Dendritic cell treated with granulocyte-macrophage colony-stimulating factor and Interleukin-4, amounts not matched to agents 40 ng/mL and 50 ng/mL, for 4 days (primary cell): ENCODE measurements around the gene DTNA.

Experiments used
- H3K27ac Mint-ChIP-seq: one replicate; pipeline ENCODE4 v1.8.0; 2022; ENCODE audit warnings: mild to moderate bottlenecking, mixed read lengths
- H3K27me3 Mint-ChIP-seq: one replicate; pipeline ENCODE4 v1.8.0; 2022; ENCODE audit warnings: mild to moderate bottlenecking, mixed read lengths
- H3K36me3 Mint-ChIP-seq: one replicate; pipeline ENCODE4 v1.8.0; 2022; ENCODE audit warnings: low read depth, mixed read lengths
- H3K4me1 Mint-ChIP-seq: one replicate; pipeline ENCODE4 v1.8.0; 2022; ENCODE audit warnings: low read depth, mixed read lengths
- H3K4me3 Mint-ChIP-seq: one replicate; pipeline ENCODE4 v1.8.0; 2022; ENCODE audit warnings: mild to moderate bottlenecking, moderate library complexity, mixed read lengths
- H3K9me3 Mint-ChIP-seq: one replicate; pipeline ENCODE4 v1.8.0; 2022; ENCODE audit warnings: mixed read lengths
- intact Hi-C: fragments of 100-400 bp; cut with micrococcal nuclease; formaldehyde crosslinking; loops from one replicate; pipeline ENCODE4 v1.15.0; 2022

Gene DTNA

DNA sequence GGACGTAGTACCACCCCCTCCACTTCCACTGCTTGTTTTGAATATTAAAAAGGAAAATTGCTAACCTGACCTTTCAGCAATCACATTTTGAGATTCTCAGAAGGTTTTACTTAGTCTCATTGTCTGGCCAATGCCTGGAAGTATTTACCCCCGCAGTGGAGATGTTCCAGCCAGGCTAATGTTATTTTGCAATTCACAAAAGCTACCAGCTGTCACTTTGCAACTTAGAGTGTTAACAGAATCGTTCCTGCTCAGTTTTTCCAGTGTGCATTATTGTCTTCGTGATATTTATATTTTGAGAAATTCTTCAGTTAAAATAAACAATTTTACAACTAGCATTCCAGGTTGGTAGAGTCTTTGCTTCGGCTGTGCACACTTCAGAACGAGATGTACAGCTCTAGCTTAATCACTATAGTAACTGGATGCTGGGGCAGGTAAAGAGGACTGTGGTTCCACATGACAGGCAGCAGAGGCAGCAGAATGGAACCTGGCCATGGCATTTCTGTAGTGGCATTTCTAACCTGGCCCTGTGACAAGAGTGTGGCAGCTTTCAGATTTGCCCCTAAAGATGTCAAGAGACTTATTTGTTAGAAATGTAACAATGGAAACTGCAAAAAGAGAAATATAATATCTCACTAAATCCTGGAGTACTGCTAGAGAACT lies 85.1 kb downstream of the DTNA start:
- Mint-ChIP-seq H3K4me1 (peaks cover 8% of the 10 kb centered on the region), H3K4me3 (no peak overlapping the region), H3K27me3 (no peaks in the 10 kb centered on the region), H3K36me3 (peaks cover 34% of the 10 kb centered on the region), H3K9me3 (no peaks in the 10 kb centered on the region), H3K27ac (no peak overlapping the region)
- intact Hi-C loops, result no loop called here

- Mint-ChIP-seq H3K4me3 (no peak overlapping the region), H3K27me3 (no peaks in the 10 kb centered on the region), H3K27ac (no peak overlapping the region), H3K4me1 (peaks cover 8% of the 10 kb centered on the region), H3K36me3 (peaks cover 34% of the 10 kb centered on the region), H3K9me3 (no peaks in the 10 kb centered on the region)
- intact Hi-C loops, result no loop called here
These were observed 86.0 kb downstream of the DTNA start for GRCh38 chr18:34796035-34796657.

DNA sequence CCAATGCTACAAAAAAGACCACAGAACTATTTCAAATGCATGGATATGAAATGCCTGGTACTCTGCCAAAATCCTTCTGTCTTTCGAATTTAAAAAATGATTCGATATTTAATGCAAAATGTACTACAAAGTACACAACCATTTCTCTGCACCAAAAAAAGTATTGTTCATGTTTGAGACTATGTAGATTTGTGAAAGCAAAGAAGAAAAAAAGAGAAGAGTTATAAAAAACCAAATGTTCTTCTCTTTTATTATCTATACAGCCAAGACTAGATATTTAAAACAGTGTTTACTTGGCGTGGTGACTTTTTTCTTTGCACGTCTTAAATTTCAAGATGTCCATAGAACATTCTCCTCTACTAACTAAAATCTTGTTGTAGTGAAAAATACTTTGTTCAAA lies 89.2 kb downstream of the DTNA start:
- H3K4me3 Mint-ChIP-seq, result no peak overlapping the region
- no peaks in the 10 kb centered on the region for H3K9me3 Mint-ChIP-seq
- peaks cover 31% of the 10 kb centered on the region for H3K36me3 Mint-ChIP-seq
- no peak overlapping the region for H3K27ac Mint-ChIP-seq
- intact Hi-C loops, result no loop called here
- H3K27me3 Mint-ChIP-seq, result no peaks in the 10 kb centered on the region
- no peaks in the 10 kb centered on the region for H3K4me1 Mint-ChIP-seq

DNA sequence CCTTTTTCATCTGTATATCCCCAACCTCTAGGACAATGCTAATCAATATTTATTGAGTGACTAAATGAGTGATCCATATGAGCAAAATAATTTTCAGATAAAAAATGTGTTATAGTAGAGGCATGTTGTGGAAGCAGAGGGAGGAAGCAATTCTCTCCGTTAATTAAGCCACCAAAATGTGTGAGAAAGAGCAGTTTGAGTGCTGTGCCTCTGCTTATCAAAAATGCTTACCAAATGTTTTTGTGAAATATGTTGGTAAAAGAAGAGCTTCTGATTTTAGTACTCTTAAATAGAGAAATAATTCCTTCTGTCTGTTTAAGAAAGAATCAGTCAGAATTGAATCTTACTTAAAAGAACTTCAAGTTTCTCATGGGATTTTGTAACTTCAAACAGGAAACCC lies 90.3 kb downstream of the DTNA start:
- Mint-ChIP-seq H3K36me3 (peaks cover 25% of the 10 kb centered on the region), H3K27me3 (no peaks in the 10 kb centered on the region), H3K4me1 (no peaks in the 10 kb centered on the region), H3K27ac (no peak overlapping the region), H3K4me3 (no peak overlapping the region), H3K9me3 (no peaks in the 10 kb centered on the region)
- intact Hi-C loops, result no loop called here

GRCh38 chr18:34801774-34802173 lies 91.7 kb downstream of the DTNA start:
- intact Hi-C loops, result no loop called here
- H3K4me3 Mint-ChIP-seq, result no peak overlapping the region
- no peak overlapping the region for H3K27ac Mint-ChIP-seq
- H3K27me3 Mint-ChIP-seq, result no peaks in the 10 kb centered on the region
- H3K4me1 Mint-ChIP-seq, result no peaks in the 10 kb centered on the region
- no peaks in the 10 kb centered on the region for H3K9me3 Mint-ChIP-seq
- peaks cover 25% of the 10 kb centered on the region for H3K36me3 Mint-ChIP-seq

- no peaks in the 10 kb centered on the region for H3K4me1 Mint-ChIP-seq
- intact Hi-C loops, result no loop called here
- no peaks in the 10 kb centered on the region for H3K27me3 Mint-ChIP-seq
- H3K36me3 Mint-ChIP-seq, result peaks cover 17% of the 10 kb centered on the region
- no peak overlapping the region for H3K27ac Mint-ChIP-seq
- no peak overlapping the region for H3K4me3 Mint-ChIP-seq
- no peaks in the 10 kb centered on the region for H3K9me3 Mint-ChIP-seq
These were observed 92.9 kb downstream of the DTNA start for GRCh38 chr18:34802959-34803358.

GRCh38 chr18:34803877-34804400 lies 93.8 kb downstream of the DTNA start:
- H3K27me3 Mint-ChIP-seq, result no peaks in the 10 kb centered on the region
- H3K4me3 Mint-ChIP-seq, result no peak overlapping the region
- peaks cover 17% of the 10 kb centered on the region for H3K36me3 Mint-ChIP-seq

DNA sequence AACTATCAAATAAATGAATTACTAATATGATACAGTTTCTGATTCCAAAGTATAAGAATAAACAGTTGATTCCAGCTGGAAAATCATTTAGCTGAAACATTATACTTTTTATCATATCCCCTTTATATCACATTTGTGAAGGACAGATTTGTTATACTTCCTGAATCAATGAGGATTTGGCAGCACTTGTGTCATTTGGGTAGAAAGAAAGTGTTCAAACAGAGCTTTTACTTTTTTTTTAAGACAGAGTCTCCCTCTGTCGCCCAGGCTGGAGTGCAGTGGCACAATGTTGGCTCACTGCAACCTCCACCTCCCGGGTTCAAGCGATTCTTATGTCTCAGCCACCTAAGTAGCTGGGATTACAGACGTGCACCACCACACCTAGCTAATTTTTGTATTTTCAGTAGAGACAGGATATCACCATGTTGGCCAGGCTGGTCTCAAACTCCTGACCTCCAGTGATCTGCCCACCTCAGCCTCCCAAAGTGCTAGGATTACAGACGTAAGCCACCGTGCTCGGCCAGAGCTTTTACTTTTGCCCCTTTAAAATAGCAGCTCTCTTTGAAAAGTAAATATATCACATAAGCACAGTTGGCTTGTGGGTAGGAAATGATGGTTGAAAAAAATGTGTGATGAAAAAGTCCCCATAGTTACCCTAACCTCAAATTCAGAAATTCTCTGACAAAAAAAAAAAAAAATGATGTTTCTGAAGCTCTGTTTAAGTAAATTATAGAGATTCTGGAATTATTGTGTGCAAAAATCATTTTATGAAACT lies 95.2 kb downstream of the DTNA start:
- intact Hi-C loops, result loop anchor here (5.0 kb wide), 1 partner anchor 683 kb away; no protein-coding TSS in a partner anchor
- H3K27ac Mint-ChIP-seq, result no peak overlapping the region

More at GRCh38 chr18:34803877-34804400, 93.8 kb downstream of the DTNA start:
- intact Hi-C loops, result no loop called here
- no peak overlapping the region for H3K27ac Mint-ChIP-seq
- H3K9me3 Mint-ChIP-seq, result no peaks in the 10 kb centered on the region
- no peaks in the 10 kb centered on the region for H3K4me1 Mint-ChIP-seq

GRCh38 chr18:34805878-34806351 lies 95.8 kb downstream of the DTNA start:
- intact Hi-C loops, result loop anchor here (5.0 kb wide), 1 partner anchor 684 kb away; no protein-coding TSS in a partner anchor
- Mint-ChIP-seq H3K27me3 (no peaks in the 10 kb centered on the region), H3K36me3 (peaks cover 24% of the 10 kb centered on the region), H3K27ac (no peak overlapping the region), H3K9me3 (no peaks in the 10 kb centered on the region), H3K4me1 (no peaks in the 10 kb centered on the region), H3K4me3 (no peak overlapping the region)

More for the DNA sequence above, 95.2 kb downstream of the DTNA start:
- Mint-ChIP-seq H3K27me3 (no peaks in the 10 kb centered on the region), H3K36me3 (peaks cover 21% of the 10 kb centered on the region), H3K4me3 (no peak overlapping the region), H3K4me1 (no peaks in the 10 kb centered on the region), H3K9me3 (no peaks in the 10 kb centered on the region)

GRCh38 chr18:34806527-34806926 lies 96.4 kb downstream of the DTNA start:
- intact Hi-C loops, result loop anchor here (5.0 kb wide), 1 partner anchor 684 kb away; no protein-coding TSS in a partner anchor
- Mint-ChIP-seq H3K4me1 (no peaks in the 10 kb centered on the region), H3K27me3 (no peaks in the 10 kb centered on the region), H3K9me3 (no peaks in the 10 kb centered on the region), H3K4me3 (no peak overlapping the region), H3K36me3 (peaks cover 24% of the 10 kb centered on the region), H3K27ac (no peak overlapping the region)

DNA sequence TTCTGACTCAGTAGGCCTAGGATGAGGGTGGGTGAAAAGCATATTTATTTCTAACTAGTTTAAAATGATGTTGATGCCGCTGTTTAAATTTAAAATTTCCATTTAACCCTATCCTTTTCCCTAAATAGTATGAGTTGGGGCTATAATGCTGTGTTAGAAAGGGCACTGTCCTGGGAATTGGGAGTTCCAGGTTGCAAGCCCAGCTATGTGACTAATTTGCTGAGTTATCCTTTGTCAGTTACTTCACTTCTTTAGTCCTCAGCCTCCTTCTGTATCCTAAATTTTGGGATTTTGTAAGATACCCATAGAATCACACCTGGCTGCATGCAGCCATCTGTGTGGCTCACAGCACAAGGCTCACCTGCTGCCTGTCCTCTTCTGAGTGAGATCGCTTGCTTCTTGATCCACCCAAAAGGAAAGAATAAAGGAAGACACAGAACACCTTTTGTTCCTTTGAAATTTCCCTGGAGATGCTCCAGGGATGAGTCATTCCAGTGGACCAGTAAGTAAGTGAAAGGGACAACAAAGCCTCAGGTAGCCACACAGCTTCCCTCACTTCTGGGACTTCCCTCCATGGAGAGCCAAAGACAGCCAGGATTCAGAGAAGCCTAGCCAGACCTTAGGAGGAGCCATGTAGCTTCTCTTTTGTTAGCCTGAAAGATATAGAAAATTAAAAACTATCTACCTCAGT lies 97.2 kb downstream of the DTNA start:
- Mint-ChIP-seq H3K27me3 (no peaks in the 10 kb centered on the region), H3K36me3 (peaks cover 29% of the 10 kb centered on the region), H3K4me1 (no peaks in the 10 kb centered on the region), H3K4me3 (no peak overlapping the region), H3K27ac (no peak overlapping the region), H3K9me3 (no peaks in the 10 kb centered on the region)
- intact Hi-C loops, result loop anchor here (5.0 kb wide), 1 partner anchor 685 kb away; no protein-coding TSS in a partner anchor

DNA sequence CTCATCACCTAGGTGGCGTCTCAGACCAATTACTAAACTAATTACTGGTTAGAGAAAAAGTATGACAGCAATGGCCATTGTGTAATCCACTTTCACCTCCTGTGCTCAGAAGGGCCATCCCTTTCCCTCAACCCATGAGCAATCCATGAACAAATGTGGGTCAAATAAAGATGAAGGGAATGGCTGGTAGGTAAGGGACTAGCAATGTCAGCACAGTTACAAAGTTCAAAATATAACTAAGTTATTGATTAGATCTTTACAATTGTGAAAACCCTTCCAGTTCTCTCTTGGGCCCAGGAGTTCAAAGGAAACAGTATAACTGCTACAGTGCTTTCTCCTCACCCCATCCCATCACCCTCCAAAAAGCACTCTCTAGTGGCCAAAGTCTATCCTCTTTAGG lies 98.3 kb downstream of the DTNA start:
- Mint-ChIP-seq H3K27me3 (no peaks in the 10 kb centered on the region), H3K4me1 (no peaks in the 10 kb centered on the region), H3K9me3 (no peaks in the 10 kb centered on the region), H3K27ac (no peak overlapping the region), H3K4me3 (no peak overlapping the region), H3K36me3 (peaks cover 40% of the 10 kb centered on the region)
- intact Hi-C loops, result loop anchor here (5.0 kb wide), 1 partner anchor 686 kb away; no protein-coding TSS in a partner anchor

- H3K9me3 Mint-ChIP-seq, result no peaks in the 10 kb centered on the region
- intact Hi-C loops, result loop anchor here (5.0 kb wide), 1 partner anchor 687 kb away; no protein-coding TSS in a partner anchor
- H3K27ac Mint-ChIP-seq, result no peak overlapping the region
- H3K36me3 Mint-ChIP-seq, result peaks cover 32% of the 10 kb centered on the region
- H3K4me3 Mint-ChIP-seq, result no peak overlapping the region
- no peaks in the 10 kb centered on the region for H3K27me3 Mint-ChIP-seq
- no peaks in the 10 kb centered on the region for H3K4me1 Mint-ChIP-seq
These were observed 99.5 kb downstream of the DTNA start for GRCh38 chr18:34809451-34810072.
